ENCODE results near the gene PHF21A. TPM values are rescaled to one million over a fixed set of nuclear protein-coding genes. Genes with fewer than 3 reads are reported as not detected.

The PHF21A gene
- total RNA-seq, 1 experiment from 2014 or later: 6.4 TPM

- no peaks in the 10 kb centered on the region for H3K36me3 ChIP-seq
- no peak for DNase-seq (ENCODE audit: low read depth in 1 of 2, low spot score in 2 of 2)
- H3K27ac ChIP-seq: no peak overlapping the region
- no peaks in the 10 kb centered on the region for H3K9me3 ChIP-seq (replicated peaks)
- peaks cover 13% of the 10 kb centered on the region for H3K4me1 ChIP-seq (replicated peaks)
- H3K27me3 ChIP-seq (replicated peaks): no peaks in the 10 kb centered on the region
- no peak overlapping the region for H3K4me3 ChIP-seq
Measured at GRCh38 chr11:46116007-46116711, 5.1 kb downstream of the PHF21A start.

GRCh38 chr11:46114961-46115360 lies 6.3 kb downstream of the PHF21A start:
- Histone ChIP-seq H3K9me3 (replicated peaks) (no peaks in the 10 kb centered on the region), H3K27me3 (replicated peaks) (no peaks in the 10 kb centered on the region), H3K4me1 (replicated peaks) (peaks cover 13% of the 10 kb centered on the region), H3K27ac (no peak overlapping the region), H3K36me3 (no peaks in the 10 kb centered on the region), H3K4me3 (no peak overlapping the region)
- DNase-seq (ENCODE audit: low read depth in 1 of 2, low spot score in 2 of 2): no peak

- H3K36me3 ChIP-seq: no peaks in the 10 kb centered on the region
- DNase-seq (ENCODE audit: low read depth in 1 of 2, low spot score in 2 of 2): no peak
- H3K27ac ChIP-seq: no peak overlapping the region
- H3K4me3 ChIP-seq: no peak overlapping the region
- peaks cover 13% of the 10 kb centered on the region for H3K4me1 ChIP-seq (replicated peaks)
- H3K9me3 ChIP-seq (replicated peaks): no peaks in the 10 kb centered on the region
- no peaks in the 10 kb centered on the region for H3K27me3 ChIP-seq (replicated peaks)
Measured at GRCh38 chr11:46114378-46114777, 6.9 kb downstream of the PHF21A start.

GRCh38 chr11:46112961-46113607 lies 8.2 kb downstream of the PHF21A start:
- Histone ChIP-seq H3K9me3 (replicated peaks) (no peaks in the 10 kb centered on the region), H3K27me3 (replicated peaks) (no peaks in the 10 kb centered on the region), H3K4me1 (replicated peaks) (0 out of 2 replicates have a peak, but pooled peaks cover 4% of the 10 kb centered on the region), H3K27ac (no peak overlapping the region), H3K4me3 (no peak overlapping the region), H3K36me3 (no peaks in the 10 kb centered on the region)
- peak in 1 of 2 experiments; percentile 23 for DNase-seq (ENCODE audit: low read depth in 1 of 2, low spot score in 2 of 2)

- Histone ChIP-seq H3K27me3 (replicated peaks) (no peaks in the 10 kb centered on the region), H3K9me3 (replicated peaks) (no peaks in the 10 kb centered on the region), H3K4me1 (replicated peaks) (0 out of 2 replicates have a peak, but pooled peaks cover 4% of the 10 kb centered on the region), H3K4me3 (no peak overlapping the region), H3K36me3 (no peaks in the 10 kb centered on the region), H3K27ac (no peak overlapping the region)
- no peak for DNase-seq (ENCODE audit: low read depth in 1 of 2, low spot score in 2 of 2)
Measured at GRCh38 chr11:46108751-46109150, 12.5 kb downstream of the PHF21A start.

- 0 out of 2 replicates have a peak, but pooled peaks cover under 1% of the 10 kb centered on the region for H3K4me1 ChIP-seq (replicated peaks)
- no peak for DNase-seq (ENCODE audit: low read depth in 1 of 2, low spot score in 2 of 2)
- H3K36me3 ChIP-seq: no peaks in the 10 kb centered on the region
- no peaks in the 10 kb centered on the region for H3K9me3 ChIP-seq (replicated peaks)
- H3K4me3 ChIP-seq: no peak overlapping the region
- no peaks in the 10 kb centered on the region for H3K27me3 ChIP-seq (replicated peaks)
- no peak overlapping the region for H3K27ac ChIP-seq
Measured at GRCh38 chr11:46107780-46108179, 13.5 kb downstream of the PHF21A start.

GRCh38 chr11:46107408-46107718 lies 13.9 kb downstream of the PHF21A start:
- Histone ChIP-seq H3K4me1 (replicated peaks) (no peaks in the 10 kb centered on the region), H3K27ac (no peak overlapping the region), H3K27me3 (replicated peaks) (no peaks in the 10 kb centered on the region), H3K4me3 (no peak overlapping the region), H3K9me3 (replicated peaks) (no peaks in the 10 kb centered on the region), H3K36me3 (no peaks in the 10 kb centered on the region)
- DNase-seq (ENCODE audit: low read depth in 1 of 2, low spot score in 2 of 2): no peak

GRCh38 chr11:46106530-46107407 lies 14.5 kb downstream of the PHF21A start:
- Histone ChIP-seq H3K9me3 (replicated peaks) (no peaks in the 10 kb centered on the region), H3K4me1 (replicated peaks) (no peaks in the 10 kb centered on the region), H3K27ac (no peak overlapping the region), H3K36me3 (no peaks in the 10 kb centered on the region), H3K4me3 (no peak overlapping the region), H3K27me3 (replicated peaks) (no peaks in the 10 kb centered on the region)
- DNase-seq (ENCODE audit: low read depth in 1 of 2, low spot score in 2 of 2): no peak

GRCh38 chr11:46105926-46106325 lies 15.3 kb downstream of the PHF21A start:
- Histone ChIP-seq H3K9me3 (replicated peaks) (no peaks in the 10 kb centered on the region), H3K4me1 (replicated peaks) (no peaks in the 10 kb centered on the region), H3K4me3 (no peak overlapping the region), H3K27me3 (replicated peaks) (no peaks in the 10 kb centered on the region), H3K27ac (no peak overlapping the region), H3K36me3 (no peaks in the 10 kb centered on the region)
- no peak for DNase-seq (ENCODE audit: low read depth in 1 of 2, low spot score in 2 of 2)

GRCh38 chr11:46105134-46105628 lies 16.1 kb downstream of the PHF21A start:
- Histone ChIP-seq H3K4me3 (no peak overlapping the region), H3K36me3 (no peaks in the 10 kb centered on the region), H3K9me3 (replicated peaks) (no peaks in the 10 kb centered on the region), H3K4me1 (replicated peaks) (peaks cover under 1% of the 10 kb centered on the region; the same call in 1 of the 2 replicates), H3K27ac (no peak overlapping the region), H3K27me3 (replicated peaks) (no peaks in the 10 kb centered on the region)
- no peak for DNase-seq (ENCODE audit: low read depth in 1 of 2, low spot score in 2 of 2)

- Histone ChIP-seq H3K27ac (no peak overlapping the region), H3K4me3 (no peak overlapping the region), H3K27me3 (replicated peaks) (no peaks in the 10 kb centered on the region), H3K36me3 (no peaks in the 10 kb centered on the region), H3K4me1 (replicated peaks) (peaks cover 10% of the 10 kb centered on the region; the same call in 1 of the 2 replicates), H3K9me3 (replicated peaks) (no peaks in the 10 kb centered on the region)
- DNase-seq (ENCODE audit: low read depth in 1 of 2, low spot score in 2 of 2): no peak
Measured at GRCh38 chr11:46102843-46103242, 18.4 kb downstream of the PHF21A start.

- H3K27ac ChIP-seq: no peak overlapping the region
Measured at GRCh38 chr11:46100670-46101069, 20.6 kb downstream of the PHF21A start.

GRCh38 chr11:46099963-46100316 lies 21.3 kb downstream of the PHF21A start:
- no peak overlapping the region; the same call in 1 of the 2 replicates for H3K4me3 ChIP-seq

More at GRCh38 chr11:46100670-46101069, 20.6 kb downstream of the PHF21A start:
- Histone ChIP-seq H3K4me3 (no peak overlapping the region), H3K36me3 (no peaks in the 10 kb centered on the region), H3K4me1 (replicated peaks) (peaks cover 10% of the 10 kb centered on the region; the same call in 1 of the 2 replicates), H3K27me3 (replicated peaks) (no peaks in the 10 kb centered on the region), H3K9me3 (replicated peaks) (no peaks in the 10 kb centered on the region)
- no peak for DNase-seq (ENCODE audit: low read depth in 1 of 2, low spot score in 2 of 2)

More at GRCh38 chr11:46099963-46100316, 21.3 kb downstream of the PHF21A start:
- H3K36me3 ChIP-seq: no peaks in the 10 kb centered on the region
- no peaks in the 10 kb centered on the region for H3K9me3 ChIP-seq (replicated peaks)
- DNase-seq (ENCODE audit: low read depth in 1 of 2, low spot score in 2 of 2): peak in 1 of 2 experiments; percentile 26
- H3K4me1 ChIP-seq (replicated peaks): peaks cover 10% of the 10 kb centered on the region; the same call in 1 of the 2 replicates
- no peaks in the 10 kb centered on the region for H3K27me3 ChIP-seq (replicated peaks)
- H3K27ac ChIP-seq: 0 out of 2 replicates have a peak overlapping the region, but pooled peaks have one; percentile 12
